Lung microvascular endothelial cell (primary cell): Measurements from ENCODE around the gene IL4R. TPM values are rescaled to one million over a fixed set of nuclear protein-coding genes. Genes with fewer than 3 reads are reported as not detected.
"Not testable (repeated sequence)": the region's sequence is repeated elsewhere in the genome, so short reads cannot be mapped to it uniquely, and the experiment has no call there.

Source experiments
- DNase-seq, 2 donors: peaks; one replicate each; pipeline versions ENCODE4 v3.0.0 to v3.0.0-alpha.2; 2010; ENCODE audit warnings: low read depth in 2 of 2
- total RNA-seq: library from RNA; depleted of rRNA; stranded (reverse); fragments of >200 nt; gene quantifications from 2 replicates; pipeline ENCODE4 v1.2.1, GENCODE V29; 2014

The IL4R gene
- total RNA-seq, 1 donor from 2014 or later: 10.5 TPM

GRCh38 chr16:27402964-27403600, 89.3 kb downstream of the IL4R start:
- DNase-seq: no peak

DNA sequence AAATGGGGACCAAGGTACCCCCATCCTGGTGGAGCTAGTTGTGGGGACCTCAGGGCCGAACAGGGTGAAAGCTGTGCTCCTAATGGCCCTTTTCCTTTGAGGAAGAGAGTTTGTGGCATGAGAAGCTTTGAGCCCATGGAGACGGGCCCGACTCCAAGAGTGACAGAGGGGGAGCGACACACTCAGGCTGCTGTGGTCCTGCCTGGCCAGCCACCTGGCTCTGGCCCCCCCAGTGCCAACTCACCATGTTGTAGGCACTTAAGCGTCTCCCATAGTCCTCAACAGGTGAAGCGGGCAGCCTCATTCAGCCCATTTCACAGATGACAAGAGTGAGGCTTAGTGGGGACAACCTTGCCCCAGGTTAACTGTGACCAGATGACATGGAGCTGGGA, 89.8 kb downstream of the IL4R start:
- DNase-seq: no peak

GRCh38 chr16:27404163-27404823, 90.5 kb downstream of the IL4R start:
- no peak for DNase-seq

- no peak for DNase-seq
Measured at GRCh38 chr16:27405546-27406451, 92.0 kb downstream of the IL4R start.

GRCh38 chr16:27406511-27407128, 92.8 kb downstream of the IL4R start:
- DNase-seq: no peak

DNA sequence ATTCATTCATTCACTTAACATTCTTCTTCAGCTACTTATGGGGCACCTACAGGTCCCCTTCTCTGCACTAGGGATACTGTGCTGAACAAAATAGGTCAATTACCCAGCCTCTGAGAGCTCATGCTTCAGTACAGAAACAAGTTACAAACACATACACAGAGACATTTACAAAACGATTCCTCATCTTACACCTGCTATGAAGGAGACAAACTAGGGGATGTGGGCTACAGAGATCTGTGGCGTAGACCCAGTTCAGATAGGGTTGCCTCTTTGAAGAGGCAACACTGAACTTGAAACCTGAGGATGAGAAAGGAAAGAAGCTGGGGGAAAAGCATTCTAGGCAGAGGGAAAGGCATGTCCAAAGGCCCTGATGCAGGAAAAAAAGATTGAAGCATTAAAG, 93.4 kb downstream of the IL4R start:
- no peak for DNase-seq

GRCh38 chr16:27408012-27408601, 94.3 kb downstream of the IL4R start:
- DNase-seq: peak; percentile 70 to 86

- no peak for DNase-seq
Measured at GRCh38 chr16:27408602-27409031, 94.8 kb downstream of the IL4R start.

DNA sequence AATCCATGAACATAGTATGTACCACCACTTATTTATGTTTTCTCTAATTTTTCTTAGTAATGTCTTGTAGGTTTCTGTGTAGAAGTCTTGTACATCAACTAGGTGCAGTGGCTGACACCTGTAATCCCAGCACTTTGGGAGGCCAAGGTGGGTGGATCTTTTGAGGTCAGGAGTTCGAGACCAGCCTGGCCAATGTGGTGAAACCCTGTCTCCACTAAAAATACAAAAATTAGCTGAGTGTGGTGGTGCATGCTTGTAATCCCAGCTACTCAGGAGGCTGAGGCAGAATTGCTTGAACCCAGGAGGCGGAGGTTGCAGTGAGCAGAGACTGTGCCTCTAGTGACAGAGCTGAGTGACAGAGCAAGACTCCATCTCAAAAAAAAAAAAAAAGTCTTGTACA, 96.2 kb downstream of the IL4R start:
- not testable (repeated sequence) for DNase-seq

DNA sequence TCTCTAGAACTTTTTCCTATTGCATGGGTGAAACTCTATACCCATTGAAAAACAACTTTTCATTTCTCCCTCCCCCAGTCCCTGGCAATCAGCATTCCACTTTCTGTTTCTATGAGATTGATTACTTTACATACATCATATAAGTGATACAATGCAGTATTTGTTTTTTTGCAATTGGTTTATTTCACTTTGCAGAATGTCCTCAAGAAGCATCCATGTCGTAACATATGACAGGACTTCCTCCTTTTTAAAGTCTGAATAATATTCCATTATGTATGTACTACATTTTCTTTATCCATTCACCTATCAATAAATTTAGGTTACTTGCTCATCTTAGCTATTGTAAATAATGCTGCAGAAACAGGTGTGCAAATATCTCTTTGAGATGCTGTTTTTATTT, 97.0 kb downstream of the IL4R start:
- DNase-seq: no peak

DNA sequence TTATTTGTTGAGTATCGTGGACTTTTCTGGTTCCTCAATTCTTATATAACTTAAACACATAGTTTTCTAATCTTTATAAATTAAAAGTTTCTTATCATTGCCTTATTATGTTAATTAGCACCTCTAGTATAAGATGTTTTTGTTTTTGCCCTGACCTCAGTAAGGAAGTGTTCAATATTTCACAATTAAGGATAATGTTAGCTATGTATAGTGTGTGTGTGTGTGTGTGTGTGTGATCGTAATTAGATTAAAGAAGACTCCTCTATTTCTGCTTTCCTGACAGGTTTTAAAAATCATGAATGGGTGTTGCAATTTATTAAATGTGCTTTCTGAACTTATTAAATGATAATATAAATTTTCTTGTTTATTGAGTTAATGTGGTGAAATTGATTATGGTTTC, 100.2 kb downstream of the IL4R start:
- DNase-seq: no peak

Other genes starting within 250 kb of the IL4R start
- not detected in 2 replicates for gene C16orf82, start 247.0 kb upstream of the IL4R start, total RNA-seq
- 2.0 and 3.2 TPM in 2 replicates for gene KDM8, start 110.4 kb upstream of the IL4R start, total RNA-seq
- gene NSMCE1, start 45.2 kb upstream of the IL4R start, total RNA-seq: 34.4 and 41.1 TPM in 2 replicates
- gene IL21R, start 88.2 kb downstream of the IL4R start, total RNA-seq: under 0.01 TPM in 2 replicates
- 44.9 and 60.1 TPM in 2 replicates for gene GTF3C1, start 235.9 kb downstream of the IL4R start, total RNA-seq
- 10.5 and 15.3 TPM in 2 replicates for gene KATNIP, start 236.2 kb downstream of the IL4R start, total RNA-seq